A549 (cell line): ENCODE data around the gene BCL2A1. TPM values are rescaled to one million over a fixed set of nuclear protein-coding genes. Genes with fewer than 3 reads are reported as not detected.

Source experiments
- ATAC-seq, 2 experiments: fragments of 200-7000 bp in 1 of 2; fragments of >200 bp in 1 of 2; cut with Nextera tagmentation in 1 of 2; cut with Tn5 transposase in 1 of 2; 3 replicates each; pipeline versions ENCODE4 v1.8.0 to v1.9.1; 2018 to 2020; ENCODE audit warnings: mild to moderate bottlenecking in 1 of 2, moderate library complexity in 1 of 2
- CTCF ChIA-PET: fragments of 300-600 bp; sonication (Branson Sonifier 250); formaldehyde crosslinking; extraction: SDS; loops from one replicate; lab custom pipeline; 2021; ENCODE audit warnings: antibody characterized with exemption, inconsistent platforms; lab: Yijun Ruan, JAX
- POLR2A ChIA-PET: fragments of 350-600 bp; formaldehyde crosslinking; extraction: SDS; loops from one replicate; lab custom pipeline; 2021; ENCODE audit warnings: antibody characterized with exemption, inconsistent platforms; lab: Yijun Ruan, JAX
- DNase-seq, 2 experiments: peaks; one replicate each; pipeline versions ENCODE4 v3.0.0 to v3.0.0-alpha.2; 2011 to 2016; ENCODE audit warnings: low read depth in 1 of 2, low spot score in 1 of 2
- FAIRE-seq: peaks from 2 replicates; lab custom pipeline; 2011; peaks lifted over from hg19 to GRCh38; lab: Jason Lieb, UNC
- H3K27ac ChIP-seq, 2 experiments: fragments of >200 bp; sonication (Bioruptor Twin); formaldehyde crosslinking; 3 replicates each; pipeline ENCODE4 v1.5.1; 2016 to 2017
- H3K4me1 ChIP-seq: fragments of >200 bp; sonication (Bioruptor Twin); formaldehyde crosslinking; 3 replicates; pipeline ENCODE4 v1.6.1; 2016
- H3K4me2 ChIP-seq: fragments of >200 bp; sonication (Bioruptor Twin); formaldehyde crosslinking; 3 replicates; pipeline ENCODE4 v1.6.1; 2016
- H3K4me3 ChIP-seq: fragments of >200 bp; sonication (Bioruptor Twin); formaldehyde crosslinking; 3 replicates; pipeline ENCODE4 v1.5.1; 2016
- H3K9me3 ChIP-seq: fragments of >200 bp; sonication (Bioruptor Twin); formaldehyde crosslinking; 3 replicates; pipeline ENCODE4 v1.6.1; 2016
- CBX8 ChIP-seq: fragments of 200-600 bp; sonication (generic); IDR thresholded peaks from 2 replicates; pipeline ENCODE4 v1.6.1; 2016
- CEBPB ChIP-seq, 2 experiments: fragments of >200 bp in 1 of 2; sonication (Bioruptor Twin) in 1 of 2; formaldehyde crosslinking in 1 of 2; IDR thresholded peaks; 2 replicates each; pipeline ENCODE4 v1.6.1; 2012 to 2016
- CHD2 ChIP-seq: fragments of 150-350 bp; IDR thresholded peaks from 2 replicates; pipeline ENCODE4 v1.6.1; 2014; ENCODE audit warnings: low read length; ENCODE audit not compliant: partially characterized antibody
- CHD4 ChIP-seq: fragments of 200-600 bp; sonication (generic); IDR thresholded peaks from 2 replicates; pipeline ENCODE4 v1.6.1; 2016; ENCODE audit warnings: antibody characterized with exemption, mild to moderate bottlenecking, borderline replicate concordance
- ELK1 ChIP-seq: fragments of 150-350 bp; IDR thresholded peaks from 2 replicates; pipeline ENCODE4 v1.6.1; 2014; ENCODE audit warnings: low read depth, mild to moderate bottlenecking, low read length
- EP300 ChIP-seq, 2 experiments: fragments of >200 bp; sonication (Bioruptor Twin); formaldehyde crosslinking; IDR thresholded peaks; 2 replicates in 1 of 2; 3 replicates in 1 of 2; pipeline ENCODE4 v1.6.1; 2016 to 2017
- FOXS1 ChIP-seq: fragments of 250-450 bp; sonication (Bioruptor Pico); IDR thresholded peaks from 2 replicates; pipeline ENCODE4 v1.5.0; 2020; ENCODE audit warnings: mild to moderate bottlenecking, moderate library complexity
- HOXA7 ChIP-seq: fragments of 250-450 bp; sonication (Bioruptor Pico); IDR thresholded peaks from 2 replicates; pipeline ENCODE4 v1.5.0; 2020; ENCODE audit warnings: mild to moderate bottlenecking, moderate library complexity
- HOXB5 ChIP-seq: fragments of 250-450 bp; sonication (Bioruptor Pico); IDR thresholded peaks from 2 replicates; pipeline ENCODE4 v1.5.0; 2020; ENCODE audit warnings: mild to moderate bottlenecking, moderate library complexity
- JUNB ChIP-seq: fragments of >200 bp; sonication (Bioruptor Twin); formaldehyde crosslinking; IDR thresholded peaks from 2 replicates; pipeline ENCODE4 v1.6.1; 2016
- KDM5A ChIP-seq: fragments of 200-600 bp; sonication (generic); IDR thresholded peaks from 2 replicates; pipeline ENCODE4 v1.6.1; 2016; ENCODE audit warnings: antibody characterized with exemption, mild to moderate bottlenecking
- MAFK ChIP-seq: fragments of 450-650 bp; IDR thresholded peaks from 2 replicates; pipeline ENCODE4 v1.6.1; 2014; ENCODE audit not compliant: partially characterized antibody
- MAX ChIP-seq: IDR thresholded peaks from 2 replicates; pipeline ENCODE4 v1.6.1; 2012
- MAZ ChIP-seq: fragments of 150-350 bp; IDR thresholded peaks from 2 replicates; pipeline ENCODE4 v1.6.1; 2014; ENCODE audit warnings: antibody characterized with exemption, low read depth, low read length, borderline replicate concordance
- MYC ChIP-seq: IDR thresholded peaks from 2 replicates; pipeline ENCODE4 v1.6.1; 2012; ENCODE audit warnings: mild to moderate bottlenecking, inconsistent platforms, low read length, improper control_type of control experiment, borderline replicate concordance
- NFE2L2 ChIP-seq: fragments of 150-350 bp; conservative IDR thresholded peaks from 2 replicates; pipeline ENCODE4 v1.6.1; 2014; ENCODE audit warnings: low read length
- NPAS2 ChIP-seq: fragments of 250-450 bp; sonication (Bioruptor Pico); IDR thresholded peaks from 2 replicates; pipeline ENCODE4 v1.8.0; 2022; ENCODE audit warnings: mild to moderate bottlenecking, moderate library complexity, borderline replicate concordance
- POLR2A ChIP-seq: IDR thresholded peaks from 2 replicates; pipeline ENCODE4 v1.6.1; 2012; ENCODE audit warnings: mild to moderate bottlenecking, low read length
- RAD21 ChIP-seq, 2 experiments: fragments of >200 bp in 1 of 2; sonication (Bioruptor Twin) in 1 of 2; formaldehyde crosslinking in 1 of 2; IDR thresholded peaks in 1 of 2; conservative IDR thresholded peaks in 1 of 2; 2 replicates in 1 of 2; 3 replicates in 1 of 2; pipeline ENCODE4 v1.6.1; 2012 to 2018; ENCODE audit warnings: inconsistent platforms in 1 of 2
- RFX5 ChIP-seq: fragments of 450-650 bp; IDR thresholded peaks from 2 replicates; pipeline ENCODE4 v1.7.1; 2014; ENCODE audit warnings: antibody characterized with exemption, mild to moderate bottlenecking, moderate library complexity
- RNF2 ChIP-seq: fragments of 200-600 bp; sonication (generic); IDR thresholded peaks from 2 replicates; pipeline ENCODE4 v1.6.1; 2016; ENCODE audit warnings: low read depth, mild to moderate bottlenecking, antibody characterized with exemption, moderate library complexity, borderline replicate concordance
- SMC3 ChIP-seq: fragments of >200 bp; sonication (Bioruptor Twin); formaldehyde crosslinking; IDR thresholded peaks from 3 replicates; pipeline ENCODE4 v1.6.1; 2018; ENCODE audit warnings: inconsistent platforms
- SREBF2 ChIP-seq: fragments of 450-650 bp; IDR thresholded peaks from 2 replicates; pipeline ENCODE4 v1.6.1; 2014; ENCODE audit warnings: mild to moderate bottlenecking, moderate library complexity
- USF2 ChIP-seq: fragments of 450-650 bp; IDR thresholded peaks from 2 replicates; pipeline ENCODE4 v1.6.1; 2014; ENCODE audit warnings: antibody characterized with exemption
- ZNF302 ChIP-seq: fragments of 250-450 bp; sonication (Bioruptor Pico); IDR thresholded peaks from 2 replicates; pipeline ENCODE4 v1.9.0; 2021; ENCODE audit warnings: inconsistent platforms, mild to moderate bottlenecking, moderate library complexity
- WGBS: methylation state at CpG from one replicate; pipeline ENCODE4 v1.1.6; 2017; ENCODE audit errors: missing lambda C conversion rate; 5-methylcytosine and 5-hydroxymethylcytosine counted together
- polyA plus RNA-seq, 4 experiments: library from polyadenylated mRNA; depleted of rRNA in 3 of 4; stranded (reverse); fragments of >200 nt; fragmentation: RNase III in 1 of 4; extraction: RNeasy Plus Mini Kit Qiagen cat#74134 plus additional on column Dnase treatment in 1 of 4; gene quantifications; 2 replicates in 3 of 4; 3 replicates in 1 of 4; pipeline ENCODE4 v1.2.3, GENCODE V29; 2011 to 2017
- TF ChIP-seq, protein P1 (sequence below): IDR thresholded peaks from 2 replicates; pipeline ENCODE4 v1.6.1; 2012
- TF ChIP-seq, protein P2 (sequence below): fragments of >200 bp; sonication (Bioruptor Twin); formaldehyde crosslinking; IDR thresholded peaks from 3 replicates; pipeline ENCODE4 v1.6.1; 2016

Gene BCL2A1
- polyA plus RNA-seq, 2 of the 4 experiments (the other 2 are of a cell fraction) = 14.0 to 20.1 TPM

- TF ChIP-seq ELK1 (no peak), SREBF2 (no peak), EP300 (IDR thresholded peaks at IDR 0.05) (no peak), MAX (no peak)
Measured at GRCh38 chr15:79933231-79933630, 37.8 kb downstream of the BCL2A1 start (continued).

DNA sequence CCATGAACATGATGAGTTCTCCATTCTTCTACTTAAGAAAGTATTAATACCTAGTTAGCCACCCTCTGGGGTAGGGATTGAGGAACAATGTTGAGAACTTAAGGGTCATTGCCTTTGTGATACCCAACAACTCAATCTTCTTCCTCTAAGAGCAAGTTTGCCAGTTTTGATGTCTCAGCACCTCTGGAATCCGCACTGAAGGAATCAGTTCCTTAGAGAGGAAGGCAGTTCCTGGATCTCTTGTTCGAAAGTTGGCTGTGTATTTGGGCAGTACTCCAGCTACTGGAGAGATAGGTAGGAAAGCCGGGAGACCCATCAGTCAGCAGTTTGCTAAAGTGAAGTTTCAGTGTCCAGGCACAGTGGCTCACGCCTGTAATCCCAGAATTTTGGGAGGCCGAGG, 38.5 kb downstream of the BCL2A1 start:
- no peak for ATAC-seq
- TF ChIP-seq ZNF302 (CRISPR knock-in tag) (no peak), MYC (no peak), MAZ (no peak), CEBPB (IDR thresholded peaks at IDR 0.05) (no peak), SMC3 (no peak), POLR2A (no peak), CHD4 (no peak), EP300 (IDR thresholded peaks at IDR 0.05) (no peak), CHD2 (no peak), MAFK (no peak)
- TF ChIP-seq, protein P1, sequence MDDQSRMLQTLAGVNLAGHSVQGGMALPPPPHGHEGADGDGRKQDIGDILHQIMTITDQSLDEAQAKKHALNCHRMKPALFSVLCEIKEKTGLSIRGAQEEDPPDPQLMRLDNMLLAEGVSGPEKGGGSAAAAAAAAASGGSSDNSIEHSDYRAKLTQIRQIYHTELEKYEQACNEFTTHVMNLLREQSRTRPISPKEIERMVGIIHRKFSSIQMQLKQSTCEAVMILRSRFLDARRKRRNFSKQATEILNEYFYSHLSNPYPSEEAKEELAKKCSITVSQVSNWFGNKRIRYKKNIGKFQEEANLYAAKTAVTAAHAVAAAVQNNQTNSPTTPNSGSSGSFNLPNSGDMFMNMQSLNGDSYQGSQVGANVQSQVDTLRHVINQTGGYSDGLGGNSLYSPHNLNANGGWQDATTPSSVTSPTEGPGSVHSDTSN = no peak
- TF ChIP-seq, protein P2, sequence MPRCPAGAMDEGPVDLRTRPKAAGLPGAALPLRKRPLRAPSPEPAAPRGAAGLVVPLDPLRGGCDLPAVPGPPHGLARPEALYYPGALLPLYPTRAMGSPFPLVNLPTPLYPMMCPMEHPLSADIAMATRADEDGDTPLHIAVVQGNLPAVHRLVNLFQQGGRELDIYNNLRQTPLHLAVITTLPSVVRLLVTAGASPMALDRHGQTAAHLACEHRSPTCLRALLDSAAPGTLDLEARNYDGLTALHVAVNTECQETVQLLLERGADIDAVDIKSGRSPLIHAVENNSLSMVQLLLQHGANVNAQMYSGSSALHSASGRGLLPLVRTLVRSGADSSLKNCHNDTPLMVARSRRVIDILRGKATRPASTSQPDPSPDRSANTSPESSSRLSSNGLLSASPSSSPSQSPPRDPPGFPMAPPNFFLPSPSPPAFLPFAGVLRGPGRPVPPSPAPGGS = no peak

DNA sequence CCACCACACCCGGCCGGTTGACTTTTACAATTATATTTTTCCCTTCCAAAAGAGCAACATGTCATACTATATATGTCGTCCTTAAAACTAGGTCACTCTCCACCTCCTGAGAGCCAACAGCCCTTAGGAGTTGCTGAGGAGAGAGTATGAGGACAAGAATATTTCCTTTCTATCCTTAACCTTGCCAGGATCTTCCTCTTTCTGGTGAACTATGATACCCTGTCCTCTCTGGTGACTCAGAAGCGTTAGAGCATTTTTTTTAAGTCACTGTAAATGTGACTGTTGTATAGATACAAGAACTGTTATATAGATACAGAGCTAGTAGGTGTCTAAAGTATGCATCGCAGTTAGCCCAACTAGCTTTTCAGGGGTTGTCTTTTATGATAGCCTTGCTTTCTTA, 40.5 kb downstream of the BCL2A1 start:
- ChIA-PET POLR2A (no interaction called here), CTCF (no interaction called here)

More for the DNA sequence above, 38.5 kb downstream of the BCL2A1 start:
- 70% methylated on average over 5 of the region's 5 CpGs for WGBS
- H3K4me2 ChIP-seq = no peak overlapping the region
- no peaks in the 10 kb centered on the region for H3K9me3 ChIP-seq
- DNase-seq = no peak
- no peak for FAIRE-seq
- no peak overlapping the region for H3K4me3 ChIP-seq
- CTCF ChIA-PET = interaction anchor here (1.4 to 1.5 kb wide), 2 partner anchors 9 to 62 kb away, joined by 3 to 4 read pairs; no protein-coding TSS in a partner anchor
- no peak overlapping the region for H3K27ac ChIP-seq
- POLR2A ChIA-PET = interaction anchor here (1.5 kb wide), 1 partner anchor 9 kb away, joined by 7 read pairs; no protein-coding TSS in a partner anchor
- H3K4me1 ChIP-seq = no peaks in the 10 kb centered on the region

More for the DNA sequence above, 40.5 kb downstream of the BCL2A1 start:
- FAIRE-seq = no peak
- peak in 1 of 2 experiments; percentile 39; a peak in 1 of 6 replicates for ATAC-seq
- no peak for DNase-seq
- no peak overlapping the region for H3K4me2 ChIP-seq
- no peaks in the 10 kb centered on the region for H3K9me3 ChIP-seq
- no peak overlapping the region for H3K27ac ChIP-seq
- TF ChIP-seq RFX5 (no peak), NFE2L2 (no peak), FOXS1 (CRISPR knock-in tag) (no peak), JUNB (no peak), RAD21 (conservative IDR thresholded peaks at IDR 0.05 in 1 of 2, IDR thresholded peaks at IDR 0.05 in 1 of 2) (no peak), NPAS2 (CRISPR knock-in tag) (no peak), HOXB5 (no peak), USF2 (no peak), RNF2 (no peak), HOXA7 (no peak), SREBF2 (no peak), CBX8 (no peak), KDM5A (no peak)
- H3K4me3 ChIP-seq = no peak overlapping the region
- 75% methylated on average over 5 of the region's 5 CpGs for WGBS
- H3K4me1 ChIP-seq = no peaks in the 10 kb centered on the region
